MM.1S (cell line): Measurements from ENCODE around the gene MIGA1.

Experiments used
- CTCF ChIP-seq: fragments of 300-600 bp; sonication (generic); IDR thresholded peaks from 2 replicates; pipeline ENCODE4 v1.5.1; 2016; ENCODE audit warnings: antibody characterized with exemption, low read length, mixed read lengths
- EZH2 ChIP-seq: fragments of 300-600 bp; sonication (generic); optimal IDR thresholded peaks from 2 replicates; pipeline ENCODE3; 2017; ENCODE audit warnings: low read depth, mild to moderate bottlenecking, antibody characterized with exemption, low read length, mixed read lengths

GRCh38 chr1:77768006-77768405, 11.4 kb upstream of the MIGA1 start:
- TF ChIP-seq CTCF (no peak), EZH2 (no peak)
